Upper lobe of right lung (tissue), 1 donor: ENCODE data around the gene PNMA6E. TPM values are rescaled to one million over a fixed set of nuclear protein-coding genes. Genes with fewer than 3 reads are reported as not detected.

Experiments
- ATAC-seq: fragments of 200-7000 bp; cut with Tn5 transposase; one replicate; pipeline ENCODE4 v1.9.1; 2020; ENCODE audit warnings: mild to moderate bottlenecking, moderate library complexity
- DNase-seq: peaks from one replicate; pipeline ENCODE4 v3.0.0-alpha.2; 2020
- H3K27ac ChIP-seq: fragments of 200-600 bp; one replicate; pipeline ENCODE4 v1.8.0; 2022
- H3K27me3 ChIP-seq: fragments of 200-600 bp; one replicate; pipeline ENCODE4 v1.8.0; 2022; ENCODE audit warnings: mild to moderate bottlenecking
- H3K36me3 ChIP-seq: fragments of 200-600 bp; one replicate; pipeline ENCODE4 v1.8.0; 2022
- H3K4me1 ChIP-seq: fragments of 200-600 bp; one replicate; pipeline ENCODE4 v1.8.0; 2022
- H3K4me3 ChIP-seq: fragments of 200-600 bp; one replicate; pipeline ENCODE4 v1.8.0; 2022; ENCODE audit warnings: mild to moderate bottlenecking
- H3K9me3 ChIP-seq: fragments of 200-600 bp; one replicate; pipeline ENCODE4 v1.8.0; 2022
- CTCF ChIP-seq: fragments of 200-600 bp; IDR thresholded peaks from one replicate; pipeline ENCODE4 v1.8.0; 2022; ENCODE audit warnings: antibody characterized with exemption
- intact Hi-C: fragments of 100-400 bp; cut with DNase I; formaldehyde crosslinking; loops from one replicate; pipeline ENCODE4 v1.11.0; 2022
- total RNA-seq: library from RNA; stranded (reverse); fragmentation: NEBNext Ultra II Directional; extraction: Animal tissue kit (Norgen Biotek cat#: 25700); gene quantifications from one replicate; pipeline ENCODE4 v1.2.1, GENCODE V29; 2021
- donor health status: DM: no; HTN: yes; CAD: no; lungs with severe emphysema.

The PNMA6E gene
- total RNA-seq, 1 donor from 2014 or later, result 0.14 TPM

- no peaks in the 10 kb centered on the region for H3K4me1 ChIP-seq
- intact Hi-C loops, result no loop called here
Measured at GRCh38 chrX:153378607-153379006, 22.5 kb downstream of the PNMA6E start.

GRCh38 chrX:153377727-153378126 lies 23.4 kb downstream of the PNMA6E start:
- no peak overlapping the region for H3K27ac ChIP-seq
- intact Hi-C loops, result no loop called here
- H3K4me1 ChIP-seq, result no peaks in the 10 kb centered on the region
- DNase-seq, result no peak
- no peak for ATAC-seq
- H3K27me3 ChIP-seq, result no peaks in the 10 kb centered on the region
- no peak for TF ChIP-seq CTCF
- no peaks in the 10 kb centered on the region for H3K36me3 ChIP-seq
- no peak overlapping the region for H3K4me3 ChIP-seq
- no peaks in the 10 kb centered on the region for H3K9me3 ChIP-seq

More at GRCh38 chrX:153378607-153379006, 22.5 kb downstream of the PNMA6E start:
- H3K27me3 ChIP-seq, result no peaks in the 10 kb centered on the region
- H3K4me3 ChIP-seq, result no peak overlapping the region
- no peaks in the 10 kb centered on the region for H3K36me3 ChIP-seq
- H3K27ac ChIP-seq, result no peak overlapping the region
- H3K9me3 ChIP-seq, result no peaks in the 10 kb centered on the region
- ATAC-seq, result no peak
- DNase-seq, result no peak
- no peak for TF ChIP-seq CTCF

DNA sequence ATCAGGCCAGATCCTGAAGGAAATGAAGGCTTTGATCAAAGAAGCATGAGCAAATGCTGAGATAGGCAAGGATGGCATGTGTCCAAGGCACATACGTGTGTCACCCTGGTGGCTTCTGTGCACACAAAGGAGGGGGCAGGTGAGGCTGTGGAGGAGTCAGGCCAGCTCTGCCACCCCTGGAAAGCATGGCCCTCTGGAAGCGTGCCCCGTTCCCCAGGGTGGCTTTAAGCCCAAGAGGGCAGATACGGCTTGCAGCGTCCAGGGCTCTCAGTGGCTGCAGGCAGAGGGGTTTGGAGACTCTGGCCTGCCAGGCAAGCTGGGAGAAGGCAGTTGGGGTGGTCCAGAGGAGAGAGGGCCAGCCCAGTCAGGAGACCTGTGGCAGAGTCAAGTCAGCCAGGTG lies 25.6 kb downstream of the PNMA6E start:
- H3K27me3 ChIP-seq, result no peaks in the 10 kb centered on the region
- no peaks in the 10 kb centered on the region for H3K9me3 ChIP-seq
- no peak for ATAC-seq
- no peaks in the 10 kb centered on the region for H3K4me1 ChIP-seq
- no peak overlapping the region for H3K4me3 ChIP-seq
- TF ChIP-seq CTCF, result no peak
- H3K36me3 ChIP-seq, result no peaks in the 10 kb centered on the region
- no peak overlapping the region for H3K27ac ChIP-seq
- DNase-seq, result no peak
- intact Hi-C loops, result no loop called here

DNA sequence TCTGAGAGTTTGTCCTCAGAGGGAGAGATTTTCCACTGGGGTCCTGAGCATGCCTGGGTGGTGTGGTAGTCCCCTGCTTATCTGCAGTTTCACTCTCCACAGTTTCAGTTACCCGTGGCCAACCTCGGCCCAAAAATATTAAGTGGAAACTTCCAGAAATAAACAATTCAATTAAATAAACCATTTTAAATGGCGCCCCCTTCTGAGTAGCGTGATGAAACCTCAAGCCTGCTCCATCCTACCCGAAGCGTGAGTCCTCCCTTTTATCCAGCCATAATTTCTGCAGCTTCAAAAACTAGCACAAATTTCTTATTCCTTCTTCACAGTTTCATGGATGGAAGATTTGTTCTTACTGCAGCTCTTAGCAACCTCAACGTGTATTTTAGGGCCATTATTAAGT lies 26.7 kb downstream of the PNMA6E start:
- no peak overlapping the region for H3K27ac ChIP-seq
- H3K4me1 ChIP-seq, result no peaks in the 10 kb centered on the region
- H3K9me3 ChIP-seq, result no peaks in the 10 kb centered on the region
- intact Hi-C loops, result no loop called here
- H3K27me3 ChIP-seq, result no peaks in the 10 kb centered on the region
- no peak for TF ChIP-seq CTCF
- ATAC-seq (no peak), DNase-seq (no peak)
- H3K4me3 ChIP-seq, result no peak overlapping the region
- H3K36me3 ChIP-seq, result no peaks in the 10 kb centered on the region

GRCh38 chrX:153372949-153373348 lies 28.2 kb downstream of the PNMA6E start:
- Histone ChIP-seq H3K9me3 (no peaks in the 10 kb centered on the region), H3K27me3 (no peaks in the 10 kb centered on the region), H3K27ac (no peak overlapping the region), H3K4me1 (no peaks in the 10 kb centered on the region), H3K36me3 (no peaks in the 10 kb centered on the region), H3K4me3 (no peak overlapping the region)
- TF ChIP-seq CTCF, result no peak
- no peak for DNase-seq
- ATAC-seq, result no peak
- intact Hi-C loops, result no loop called here

GRCh38 chrX:153371256-153371655 lies 29.9 kb downstream of the PNMA6E start:
- H3K4me1 ChIP-seq, result no peaks in the 10 kb centered on the region
- no peaks in the 10 kb centered on the region for H3K36me3 ChIP-seq
- no peak for TF ChIP-seq CTCF
- DNase-seq (no peak), ATAC-seq (no peak)
- no peak overlapping the region for H3K4me3 ChIP-seq
- H3K27me3 ChIP-seq, result no peaks in the 10 kb centered on the region
- no peaks in the 10 kb centered on the region for H3K9me3 ChIP-seq
- intact Hi-C loops, result no loop called here
- no peak overlapping the region for H3K27ac ChIP-seq
